ENCODE measurements around the gene LRBA.
A peak's percentile ranks its signal among the peaks of the same experiment; 100 is the strongest.

The LRBA gene

GRCh38 chr4:150546286-150546685 is 468.8 kb downstream of the LRBA start:
- Histone ChIP-seq H3K27ac (ENCODE audit: low read length, poor library complexity, severe bottlenecking) (no peak overlapping the region), H2AFZ (ENCODE audit: low read depth, low read length) (no peak overlapping the region), H3K9me3 (ENCODE audit: control insufficient read depth, low read length) (no peaks in the 10 kb centered on the region), H4K91ac (ENCODE audit: low read length) (no peak overlapping the region), H3K9ac (ENCODE audit: low read length) (no peak overlapping the region), H2BK15ac (ENCODE audit: low read depth, poor library complexity, severe bottlenecking) (no peak overlapping the region), H3K4me3 (ENCODE audit: insufficient read depth in 1 of 2, low read depth in 1 of 2, low read length in 2 of 2) (no peak overlapping the region), H3K4me2 (ENCODE audit: low read length, poor library complexity, severe bottlenecking) (no peak overlapping the region), H3K14ac (ENCODE audit: low read length in 2 of 2) (no peak overlapping the region), H3K79me1 (replicated peaks; ENCODE audit: low read length, poor library complexity, severe bottlenecking) (no peaks in the 10 kb centered on the region), H2BK120ac (ENCODE audit: low read depth, low read length) (no peak overlapping the region), H2AK5ac (ENCODE audit: low read length, severe bottlenecking) (no peak overlapping the region), H4K8ac (ENCODE audit: low read length) (no peak overlapping the region), H3K23ac (ENCODE audit: low read length in 2 of 2) (no peak overlapping the region), H3K4me1 (ENCODE audit: control insufficient read depth, insufficient read depth, low read depth, low read length) (peaks cover 1% of the 10 kb centered on the region), H3K36me3 (ENCODE audit: control insufficient read depth in 1 of 2, insufficient read depth in 2 of 2, low read depth in 1 of 2, low read length in 2 of 2) (no peaks in the 10 kb centered on the region), H2BK12ac (ENCODE audit: low read length in 2 of 2) (no peak overlapping the region), H3K4ac (ENCODE audit: low read depth in 1 of 2, low read length in 2 of 2) (no peak overlapping the region), H3K27me3 (ENCODE audit: control insufficient read depth in 1 of 2, insufficient read depth in 1 of 2, low read length in 2 of 2) (no peaks in the 10 kb centered on the region), H3K18ac (ENCODE audit: low read depth in 1 of 2, low read length in 2 of 2) (no peak overlapping the region), H2BK5ac (ENCODE audit: low read depth, low read length, poor library complexity, severe bottlenecking) (no peak overlapping the region)
- no peak for DNase-seq
- WGBS, result 92% methylated on average over 2 of the region's 2 CpGs

GRCh38 chr4:150543042-150543441 is 472.0 kb downstream of the LRBA start:
- no peak overlapping the region for H2BK120ac ChIP-seq (ENCODE audit: low read depth, low read length)
- H3K9ac ChIP-seq (ENCODE audit: low read length), result no peak overlapping the region
- H2AFZ ChIP-seq (ENCODE audit: low read depth, low read length), result no peak overlapping the region
- peaks cover 1% of the 10 kb centered on the region for H3K4me1 ChIP-seq (ENCODE audit: control insufficient read depth, insufficient read depth, low read depth, low read length)
- H4K91ac ChIP-seq (ENCODE audit: low read length), result no peak overlapping the region
- no peak overlapping the region for H3K23ac ChIP-seq (ENCODE audit: low read length in 2 of 2)
- peaks cover 1% of the 10 kb centered on the region for H3K79me1 ChIP-seq (replicated peaks; ENCODE audit: low read length, poor library complexity, severe bottlenecking)
- H2AK5ac ChIP-seq (ENCODE audit: low read length, severe bottlenecking), result no peak overlapping the region
- no peak overlapping the region for H3K14ac ChIP-seq (ENCODE audit: low read length in 2 of 2)
- H3K18ac ChIP-seq (ENCODE audit: low read depth in 1 of 2, low read length in 2 of 2), result no peak overlapping the region
- H2BK15ac ChIP-seq (ENCODE audit: low read depth, poor library complexity, severe bottlenecking), result no peak overlapping the region
- DNase-seq, result no peak
- H3K9me3 ChIP-seq (ENCODE audit: control insufficient read depth, low read length), result no peaks in the 10 kb centered on the region
- no peak overlapping the region for H4K8ac ChIP-seq (ENCODE audit: low read length)
- H2BK12ac ChIP-seq (ENCODE audit: low read length in 2 of 2), result no peak overlapping the region
- H3K27ac ChIP-seq (ENCODE audit: low read length, poor library complexity, severe bottlenecking), result no peak overlapping the region
- H2BK5ac ChIP-seq (ENCODE audit: low read depth, low read length, poor library complexity, severe bottlenecking), result no peak overlapping the region
- H3K36me3 ChIP-seq (ENCODE audit: control insufficient read depth in 1 of 2, insufficient read depth in 2 of 2, low read depth in 1 of 2, low read length in 2 of 2), result no peaks in the 10 kb centered on the region
- no peak overlapping the region for H3K4me3 ChIP-seq (ENCODE audit: insufficient read depth in 1 of 2, low read depth in 1 of 2, low read length in 2 of 2)
- no peaks in the 10 kb centered on the region for H3K27me3 ChIP-seq (ENCODE audit: control insufficient read depth in 1 of 2, insufficient read depth in 1 of 2, low read length in 2 of 2)
- WGBS, result 94% methylated on average over 1 of the region's 1 CpG
- no peak overlapping the region for H3K4me2 ChIP-seq (ENCODE audit: low read length, poor library complexity, severe bottlenecking)
- no peak overlapping the region for H3K4ac ChIP-seq (ENCODE audit: low read depth in 1 of 2, low read length in 2 of 2)

GRCh38 chr4:150541681-150542080 is 473.4 kb downstream of the LRBA start:
- H2BK120ac ChIP-seq (ENCODE audit: low read depth, low read length), result no peak overlapping the region
- H3K14ac ChIP-seq (ENCODE audit: low read length in 2 of 2), result no peak overlapping the region
- WGBS, result 79% methylated on average over 2 of the region's 3 CpGs

GRCh38 chr4:150540959-150541360 is 474.1 kb downstream of the LRBA start:
- Histone ChIP-seq H2AFZ (ENCODE audit: low read depth, low read length) (no peak overlapping the region), H3K36me3 (ENCODE audit: control insufficient read depth in 1 of 2, insufficient read depth in 2 of 2, low read depth in 1 of 2, low read length in 2 of 2) (no peaks in the 10 kb centered on the region), H3K9ac (ENCODE audit: low read length) (no peak overlapping the region), H3K79me1 (replicated peaks; ENCODE audit: low read length, poor library complexity, severe bottlenecking) (peaks cover 1% of the 10 kb centered on the region), H3K4ac (ENCODE audit: low read depth in 1 of 2, low read length in 2 of 2) (no peak overlapping the region), H3K4me1 (ENCODE audit: control insufficient read depth, insufficient read depth, low read depth, low read length) (peaks cover 1% of the 10 kb centered on the region), H3K4me2 (ENCODE audit: low read length, poor library complexity, severe bottlenecking) (no peak overlapping the region), H4K8ac (ENCODE audit: low read length) (no peak overlapping the region), H3K14ac (ENCODE audit: low read length in 2 of 2) (no peak overlapping the region), H3K27ac (ENCODE audit: low read length, poor library complexity, severe bottlenecking) (peak overlapping the region; percentile 16), H3K23ac (ENCODE audit: low read length in 2 of 2) (no peak overlapping the region), H2BK12ac (ENCODE audit: low read length in 2 of 2) (no peak overlapping the region), H4K91ac (ENCODE audit: low read length) (no peak overlapping the region), H3K18ac (ENCODE audit: low read depth in 1 of 2, low read length in 2 of 2) (no peak overlapping the region), H3K4me3 (ENCODE audit: insufficient read depth in 1 of 2, low read depth in 1 of 2, low read length in 2 of 2) (no peak overlapping the region), H2BK15ac (ENCODE audit: low read depth, poor library complexity, severe bottlenecking) (no peak overlapping the region), H3K27me3 (ENCODE audit: control insufficient read depth in 1 of 2, insufficient read depth in 1 of 2, low read length in 2 of 2) (no peaks in the 10 kb centered on the region), H2BK5ac (ENCODE audit: low read depth, low read length, poor library complexity, severe bottlenecking) (no peak overlapping the region), H2AK5ac (ENCODE audit: low read length, severe bottlenecking) (no peak overlapping the region), H2BK120ac (ENCODE audit: low read depth, low read length) (no peak overlapping the region), H3K9me3 (ENCODE audit: control insufficient read depth, low read length) (no peaks in the 10 kb centered on the region)
- DNase-seq, result no peak
- WGBS, result 75% methylated on average over 3 of the region's 3 CpGs

More at GRCh38 chr4:150541681-150542080, 473.4 kb downstream of the LRBA start:
- Histone ChIP-seq H2AFZ (ENCODE audit: low read depth, low read length) (no peak overlapping the region), H3K27ac (ENCODE audit: low read length, poor library complexity, severe bottlenecking) (no peak overlapping the region), H3K4me1 (ENCODE audit: control insufficient read depth, insufficient read depth, low read depth, low read length) (peaks cover 1% of the 10 kb centered on the region), H3K23ac (ENCODE audit: low read length in 2 of 2) (no peak overlapping the region), H3K27me3 (ENCODE audit: control insufficient read depth in 1 of 2, insufficient read depth in 1 of 2, low read length in 2 of 2) (no peaks in the 10 kb centered on the region), H2BK15ac (ENCODE audit: low read depth, poor library complexity, severe bottlenecking) (no peak overlapping the region), H3K4me3 (ENCODE audit: insufficient read depth in 1 of 2, low read depth in 1 of 2, low read length in 2 of 2) (no peak overlapping the region), H2BK12ac (ENCODE audit: low read length in 2 of 2) (no peak overlapping the region), H3K18ac (ENCODE audit: low read depth in 1 of 2, low read length in 2 of 2) (no peak overlapping the region), H3K9me3 (ENCODE audit: control insufficient read depth, low read length) (no peaks in the 10 kb centered on the region), H2BK5ac (ENCODE audit: low read depth, low read length, poor library complexity, severe bottlenecking) (no peak overlapping the region), H3K4me2 (ENCODE audit: low read length, poor library complexity, severe bottlenecking) (no peak overlapping the region), H3K9ac (ENCODE audit: low read length) (no peak overlapping the region), H4K8ac (ENCODE audit: low read length) (no peak overlapping the region), H3K4ac (ENCODE audit: low read depth in 1 of 2, low read length in 2 of 2) (no peak overlapping the region), H3K36me3 (ENCODE audit: control insufficient read depth in 1 of 2, insufficient read depth in 2 of 2, low read depth in 1 of 2, low read length in 2 of 2) (no peaks in the 10 kb centered on the region), H3K79me1 (replicated peaks; ENCODE audit: low read length, poor library complexity, severe bottlenecking) (peaks cover 1% of the 10 kb centered on the region), H2AK5ac (ENCODE audit: low read length, severe bottlenecking) (no peak overlapping the region), H4K91ac (ENCODE audit: low read length) (no peak overlapping the region)
- DNase-seq, result no peak
